ENCODE data around the gene FMO5. TPM values are rescaled to one million over a fixed set of nuclear protein-coding genes. Genes with fewer than 3 reads are reported as not detected.

FMO5 gene
- polyA plus RNA-seq, 1 donor from 2014 or later, result not detected

DNA sequence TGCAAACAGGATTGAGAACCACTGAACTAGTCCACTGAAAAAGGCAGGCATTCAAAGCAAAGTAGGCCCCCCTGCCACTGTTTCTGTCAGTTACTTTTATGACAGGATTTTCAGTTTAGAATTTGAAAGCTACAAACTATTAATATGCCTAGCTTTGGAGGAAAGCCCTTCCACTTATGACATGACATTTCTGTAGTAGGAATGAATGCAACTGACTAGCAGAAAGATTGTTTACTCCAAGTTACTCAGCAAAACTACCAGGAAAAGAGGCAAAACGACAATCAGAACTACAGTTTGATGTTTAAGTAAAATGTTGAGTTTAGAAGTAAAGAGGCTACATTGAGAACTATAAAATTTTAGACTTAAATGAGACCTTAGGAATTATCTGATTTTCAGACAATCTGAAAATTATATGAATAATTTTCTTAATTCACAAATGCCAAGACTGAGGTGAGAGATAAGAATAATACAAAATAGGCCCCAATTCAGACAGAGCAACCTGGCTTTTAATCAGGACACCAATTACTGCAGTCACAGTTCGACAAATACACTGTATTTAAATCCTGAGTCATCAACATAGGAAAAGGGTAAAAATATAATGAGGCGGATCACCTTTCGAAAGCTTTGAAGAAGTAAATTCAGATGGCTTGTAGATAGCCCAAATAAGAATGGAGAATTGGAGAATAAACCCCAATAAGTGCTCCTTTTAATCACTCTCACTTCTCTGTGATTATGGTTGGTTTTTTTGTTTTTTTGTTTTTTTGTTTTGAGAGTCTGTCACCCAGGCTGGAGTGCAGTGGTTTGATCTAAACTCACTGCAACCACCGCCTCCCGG is 55.1 kb downstream of the FMO5 start:
- no peaks in the 10 kb centered on the region for H3K27me3 ChIP-seq (ENCODE audit: insufficient read depth, low read depth, low read length)
- H3K4me3 ChIP-seq (ENCODE audit: low read length), result peak overlapping the region; percentile 87
- H3K9me2 ChIP-seq (ENCODE audit: insufficient read depth, low read length), result no peaks in the 10 kb centered on the region
- H3K27ac ChIP-seq (ENCODE audit: low read length), result no peak overlapping the region
- peak overlapping the region; percentile 20 for H3K4me2 ChIP-seq (ENCODE audit: low read length)
- H3K36me3 ChIP-seq (ENCODE audit: insufficient read depth, low read length), result no peaks in the 10 kb centered on the region
- H3K9ac ChIP-seq (ENCODE audit: low read length), result no peak overlapping the region
- no peak for TF ChIP-seq SMC3 (conservative IDR thresholded peaks at IDR 0.05; ENCODE audit: poor library complexity)
- no peak for TF ChIP-seq EP300 (conservative IDR thresholded peaks at IDR 0.05; ENCODE audit: poor library complexity, severe bottlenecking)
- TF ChIP-seq TAF1 (IDR thresholded peaks at IDR 0.05; ENCODE audit: low read depth), result no peak
- no peak for TF ChIP-seq MXI1 (conservative IDR thresholded peaks at IDR 0.05; ENCODE audit: poor library complexity, severe bottlenecking)
- no peak for TF ChIP-seq POLR2AphosphoS5 (IDR thresholded peaks at IDR 0.05)
- no peak for TF ChIP-seq EZH2 (IDR thresholded peaks at IDR 0.05; ENCODE audit: borderline replicate concordance, insufficient read depth, low read length, poor library complexity, severe bottlenecking)
- TF ChIP-seq, protein P1, sequence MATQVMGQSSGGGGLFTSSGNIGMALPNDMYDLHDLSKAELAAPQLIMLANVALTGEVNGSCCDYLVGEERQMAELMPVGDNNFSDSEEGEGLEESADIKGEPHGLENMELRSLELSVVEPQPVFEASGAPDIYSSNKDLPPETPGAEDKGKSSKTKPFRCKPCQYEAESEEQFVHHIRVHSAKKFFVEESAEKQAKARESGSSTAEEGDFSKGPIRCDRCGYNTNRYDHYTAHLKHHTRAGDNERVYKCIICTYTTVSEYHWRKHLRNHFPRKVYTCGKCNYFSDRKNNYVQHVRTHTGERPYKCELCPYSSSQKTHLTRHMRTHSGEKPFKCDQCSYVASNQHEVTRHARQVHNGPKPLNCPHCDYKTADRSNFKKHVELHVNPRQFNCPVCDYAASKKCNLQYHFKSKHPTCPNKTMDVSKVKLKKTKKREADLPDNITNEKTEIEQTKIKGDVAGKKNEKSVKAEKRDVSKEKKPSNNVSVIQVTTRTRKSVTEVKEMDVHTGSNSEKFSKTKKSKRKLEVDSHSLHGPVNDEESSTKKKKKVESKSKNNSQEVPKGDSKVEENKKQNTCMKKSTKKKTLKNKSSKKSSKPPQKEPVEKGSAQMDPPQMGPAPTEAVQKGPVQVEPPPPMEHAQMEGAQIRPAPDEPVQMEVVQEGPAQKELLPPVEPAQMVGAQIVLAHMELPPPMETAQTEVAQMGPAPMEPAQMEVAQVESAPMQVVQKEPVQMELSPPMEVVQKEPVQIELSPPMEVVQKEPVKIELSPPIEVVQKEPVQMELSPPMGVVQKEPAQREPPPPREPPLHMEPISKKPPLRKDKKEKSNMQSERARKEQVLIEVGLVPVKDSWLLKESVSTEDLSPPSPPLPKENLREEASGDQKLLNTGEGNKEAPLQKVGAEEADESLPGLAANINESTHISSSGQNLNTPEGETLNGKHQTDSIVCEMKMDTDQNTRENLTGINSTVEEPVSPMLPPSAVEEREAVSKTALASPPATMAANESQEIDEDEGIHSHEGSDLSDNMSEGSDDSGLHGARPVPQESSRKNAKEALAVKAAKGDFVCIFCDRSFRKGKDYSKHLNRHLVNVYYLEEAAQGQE (IDR thresholded peaks at IDR 0.05; ENCODE audit: borderline replicate concordance), result no peak
- TF ChIP-seq, protein P2, sequence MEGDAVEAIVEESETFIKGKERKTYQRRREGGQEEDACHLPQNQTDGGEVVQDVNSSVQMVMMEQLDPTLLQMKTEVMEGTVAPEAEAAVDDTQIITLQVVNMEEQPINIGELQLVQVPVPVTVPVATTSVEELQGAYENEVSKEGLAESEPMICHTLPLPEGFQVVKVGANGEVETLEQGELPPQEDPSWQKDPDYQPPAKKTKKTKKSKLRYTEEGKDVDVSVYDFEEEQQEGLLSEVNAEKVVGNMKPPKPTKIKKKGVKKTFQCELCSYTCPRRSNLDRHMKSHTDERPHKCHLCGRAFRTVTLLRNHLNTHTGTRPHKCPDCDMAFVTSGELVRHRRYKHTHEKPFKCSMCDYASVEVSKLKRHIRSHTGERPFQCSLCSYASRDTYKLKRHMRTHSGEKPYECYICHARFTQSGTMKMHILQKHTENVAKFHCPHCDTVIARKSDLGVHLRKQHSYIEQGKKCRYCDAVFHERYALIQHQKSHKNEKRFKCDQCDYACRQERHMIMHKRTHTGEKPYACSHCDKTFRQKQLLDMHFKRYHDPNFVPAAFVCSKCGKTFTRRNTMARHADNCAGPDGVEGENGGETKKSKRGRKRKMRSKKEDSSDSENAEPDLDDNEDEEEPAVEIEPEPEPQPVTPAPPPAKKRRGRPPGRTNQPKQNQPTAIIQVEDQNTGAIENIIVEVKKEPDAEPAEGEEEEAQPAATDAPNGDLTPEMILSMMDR (IDR thresholded peaks at IDR 0.05; ENCODE audit: poor library complexity, severe bottlenecking), result no peak
- TF ChIP-seq RAD21 (conservative IDR thresholded peaks at IDR 0.05), result no peak
- no peaks in the 10 kb centered on the region for H4K20me1 ChIP-seq (ENCODE audit: insufficient read depth)
- no peak overlapping the region for H2AFZ ChIP-seq (ENCODE audit: low read depth, low read length)
- H3F3A ChIP-seq (ENCODE audit: insufficient read depth, low read length, poor library complexity, severe bottlenecking), result no peaks in the 10 kb centered on the region
- peaks cover 11% of the 10 kb centered on the region for H3K79me2 ChIP-seq (replicated peaks; ENCODE audit: insufficient read depth, low read length)
- H3K9me3 ChIP-seq (ENCODE audit: low read length), result no peaks in the 10 kb centered on the region

DNA sequence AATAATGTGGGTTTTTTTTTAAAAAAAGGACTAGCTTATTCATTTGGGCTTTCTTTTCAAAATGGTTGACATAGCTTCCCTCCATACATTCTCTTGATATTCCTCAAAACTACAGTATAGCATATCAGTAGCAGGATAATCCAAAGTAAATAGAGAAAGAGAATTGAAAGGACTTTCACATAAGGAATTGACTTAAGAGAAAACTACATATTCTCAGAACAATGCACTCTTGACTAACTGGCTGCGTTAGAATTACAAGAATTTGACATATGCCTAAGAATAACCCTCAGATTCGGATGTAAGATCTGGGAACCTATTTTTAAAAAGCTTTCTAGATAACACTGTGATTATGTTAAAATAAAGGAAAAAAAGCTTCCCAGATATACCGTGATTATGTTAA is 56.0 kb downstream of the FMO5 start:
- H3F3A ChIP-seq (ENCODE audit: insufficient read depth, low read length, poor library complexity, severe bottlenecking), result no peaks in the 10 kb centered on the region
- H3K36me3 ChIP-seq (ENCODE audit: insufficient read depth, low read length), result no peaks in the 10 kb centered on the region
- no peak for TF ChIP-seq TAF1 (IDR thresholded peaks at IDR 0.05; ENCODE audit: low read depth)
- TF ChIP-seq EZH2 (IDR thresholded peaks at IDR 0.05; ENCODE audit: borderline replicate concordance, insufficient read depth, low read length, poor library complexity, severe bottlenecking), result no peak
- TF ChIP-seq SMC3 (conservative IDR thresholded peaks at IDR 0.05; ENCODE audit: poor library complexity), result no peak
- no peak for TF ChIP-seq EP300 (conservative IDR thresholded peaks at IDR 0.05; ENCODE audit: poor library complexity, severe bottlenecking)
- TF ChIP-seq, protein P2 (IDR thresholded peaks at IDR 0.05; ENCODE audit: poor library complexity, severe bottlenecking), result no peak
- TF ChIP-seq, protein P1 (IDR thresholded peaks at IDR 0.05; ENCODE audit: borderline replicate concordance), result no peak
- no peak for TF ChIP-seq RAD21 (conservative IDR thresholded peaks at IDR 0.05)
- TF ChIP-seq MXI1 (conservative IDR thresholded peaks at IDR 0.05; ENCODE audit: poor library complexity, severe bottlenecking), result no peak
- TF ChIP-seq POLR2AphosphoS5 (IDR thresholded peaks at IDR 0.05), result no peak
- H3K4me2 ChIP-seq (ENCODE audit: low read length), result peak overlapping the region; percentile 20
- no peak overlapping the region for H3K4me3 ChIP-seq (ENCODE audit: low read length)
- H4K20me1 ChIP-seq (ENCODE audit: insufficient read depth), result no peaks in the 10 kb centered on the region
- H3K9me3 ChIP-seq (ENCODE audit: low read length), result no peaks in the 10 kb centered on the region
- no peaks in the 10 kb centered on the region for H3K9me2 ChIP-seq (ENCODE audit: insufficient read depth, low read length)
- H3K9ac ChIP-seq (ENCODE audit: low read length), result no peak overlapping the region
- H3K27me3 ChIP-seq (ENCODE audit: insufficient read depth, low read depth, low read length), result no peaks in the 10 kb centered on the region
- H3K27ac ChIP-seq (ENCODE audit: low read length), result no peak overlapping the region
- no peak overlapping the region for H2AFZ ChIP-seq (ENCODE audit: low read depth, low read length)
- peaks cover 11% of the 10 kb centered on the region for H3K79me2 ChIP-seq (replicated peaks; ENCODE audit: insufficient read depth, low read length)
